Natural killer cell (primary cell): ENCODE measurements around the gene PRRC2B. TPM values are rescaled to one million over a fixed set of nuclear protein-coding genes. Genes with fewer than 3 reads are reported as not detected.
A peak's percentile ranks its signal among the peaks of the same experiment; 100 is the strongest.

Experiments
- ATAC-seq, 3 donors: fragments of 150-1000 bp in 2 of 3; fragments of 200-7000 bp in 1 of 3; cut with Tn5 transposase; 1 replicate in 1 of 3; 2 replicates in 2 of 3; pipeline ENCODE4 v1.10.0; 2021; ENCODE audit warnings: mild to moderate bottlenecking in 2 of 3, moderate library complexity in 2 of 3
- DNase-seq, 2 donors: peaks; one replicate each; pipeline versions ENCODE4 v3.0.0 to v3.0.0-alpha.2; 2013 to 2021; ENCODE audit warnings: mixed read lengths in 1 of 2
- H3K27ac ChIP-seq: one replicate; pipeline ENCODE4 v1.5.1; 2013; ENCODE audit warnings: mild to moderate bottlenecking, low read length
- H3K27me3 ChIP-seq: one replicate; pipeline ENCODE4 v1.6.1; 2013; ENCODE audit warnings: low read length; ENCODE audit not compliant: control insufficient read depth, insufficient read depth
- H3K36me3 ChIP-seq: one replicate; pipeline ENCODE4 v1.6.1; 2013; ENCODE audit warnings: low read length; ENCODE audit not compliant: control insufficient read depth, insufficient read depth
- H3K4me1 ChIP-seq: one replicate; pipeline ENCODE4 v1.6.1; 2013; ENCODE audit warnings: low read length; ENCODE audit not compliant: control insufficient read depth, insufficient read depth
- H3K4me3 ChIP-seq: one replicate; pipeline ENCODE4 v1.5.1; 2013; ENCODE audit warnings: low read length
- H3K9me3 ChIP-seq: one replicate; pipeline ENCODE4 v1.6.1; 2013; ENCODE audit warnings: low read length; ENCODE audit not compliant: control insufficient read depth, insufficient read depth
- H3K27ac Mint-ChIP-seq, 2 donors: one replicate each; pipeline ENCODE4 v1.8.0; 2022; ENCODE audit warnings: mild to moderate bottlenecking in 2 of 2, mixed read lengths in 2 of 2, moderate library complexity in 1 of 2
- H3K27me3 Mint-ChIP-seq, 2 donors: one replicate each; pipeline ENCODE4 v1.8.0; 2022; ENCODE audit warnings: low read depth in 2 of 2, mixed read lengths in 2 of 2
- H3K36me3 Mint-ChIP-seq: one replicate; pipeline ENCODE4 v1.8.0; 2022; ENCODE audit warnings: mixed read lengths
- H3K4me1 Mint-ChIP-seq, 2 donors: one replicate each; pipeline ENCODE4 v1.8.0; 2022; ENCODE audit warnings: mixed read lengths in 2 of 2
- H3K4me3 Mint-ChIP-seq: one replicate; pipeline ENCODE4 v1.8.0; 2022; ENCODE audit warnings: mild to moderate bottlenecking, moderate library complexity, mixed read lengths
- H3K9me3 Mint-ChIP-seq, 2 donors: one replicate each; pipeline ENCODE4 v1.8.0; 2022; ENCODE audit warnings: mixed read lengths in 2 of 2
- WGBS: methylation state at CpG from one replicate; pipeline ENCODE4 v1.1.7; 2013; ENCODE audit warnings: missing lambda C conversion rate; ENCODE audit not compliant: insufficient coverage; 5-methylcytosine and 5-hydroxymethylcytosine counted together
- intact Hi-C: fragments of 100-400 bp; cut with micrococcal nuclease; formaldehyde crosslinking; loops from one replicate; pipeline ENCODE4 v1.14.2; 2022
- total RNA-seq, 4 donors: library from RNA; stranded (reverse); fragments of 120-200 nt in 1 of 4; gene quantifications; one replicate each; pipeline versions ENCODE4 v1.2.3 to v1.2.4, GENCODE V29; 2013 to 2022
- TF ChIP-seq, protein P1 (sequence below): fragments of 200-600 bp; IDR thresholded peaks from one replicate; pipeline ENCODE4 v1.8.0; 2022; ENCODE audit warnings: antibody characterized with exemption

The PRRC2B gene
- total RNA-seq, 3 donors from 2014 or later (not counting 1 experiment from before 2014, with no cell fraction given) = 249 to 275 (median 274) TPM

DNA sequence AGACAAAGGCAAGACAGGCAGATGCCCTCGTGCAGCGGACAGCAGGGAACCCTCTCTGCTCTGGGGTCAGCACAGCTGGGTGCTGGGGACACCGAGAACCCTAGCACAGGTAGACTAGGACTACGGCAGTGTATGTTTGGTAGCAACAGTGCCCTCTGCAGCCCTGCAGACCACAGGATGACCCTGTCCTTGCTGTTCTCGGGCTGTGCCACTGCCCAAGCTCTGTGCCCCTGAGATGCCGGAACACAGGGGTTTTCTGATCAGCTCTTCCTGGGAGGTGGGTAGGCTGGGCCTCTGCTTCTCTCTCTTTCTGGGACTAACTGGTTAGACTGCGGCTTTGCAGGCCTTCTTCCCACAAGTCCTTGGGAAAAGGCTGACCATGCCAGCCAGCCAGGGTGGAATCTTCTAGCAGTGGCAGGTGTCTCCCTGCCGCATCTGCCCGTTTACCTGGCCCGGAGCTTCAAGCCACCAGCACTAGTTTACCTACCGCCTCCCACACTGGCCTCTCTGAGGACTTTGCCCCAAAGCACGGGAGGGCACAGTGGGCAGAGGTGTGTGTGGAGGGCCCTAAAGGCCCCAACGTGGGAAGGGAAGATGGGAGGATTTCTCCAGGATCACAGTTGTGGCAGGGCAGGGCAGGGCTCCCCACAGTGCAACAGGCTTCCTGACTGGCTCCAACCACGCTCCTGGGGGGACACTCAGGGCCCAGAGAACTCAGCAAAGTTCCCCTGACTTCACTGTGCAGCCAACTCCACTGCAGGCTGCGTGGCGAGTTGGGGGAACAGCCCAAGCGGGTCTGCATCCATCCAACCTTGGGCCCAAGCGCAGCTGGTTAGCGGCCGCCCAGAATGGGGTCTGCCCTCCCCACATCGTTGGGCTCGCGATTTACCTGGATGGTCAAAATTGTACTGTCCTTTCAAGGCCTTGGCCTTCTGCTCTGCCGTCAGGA is 136.0 kb downstream of the PRRC2B start:
- Mint-ChIP-seq H3K27me3 (no peaks in the 10 kb centered on the region), H3K4me3 (peak overlapping the region; percentile 76), H3K9me3 (no peaks in the 10 kb centered on the region), H3K4me1 (peaks cover 0 to 15% of the 10 kb centered on the region in 2 donors), H3K36me3 (peaks cover 6% of the 10 kb centered on the region), H3K27ac (peak overlapping the region in 1 of 2 donors; percentile 51)
- H3K27me3 ChIP-seq = no peaks in the 10 kb centered on the region
- WGBS = 79% methylated on average over 24 of the region's 24 CpGs
- no peaks in the 10 kb centered on the region for H3K9me3 ChIP-seq
- peaks cover 34% of the 10 kb centered on the region for H3K36me3 ChIP-seq
- no peak overlapping the region for H3K27ac ChIP-seq
- ATAC-seq (no peak), DNase-seq (no peak)
- peak overlapping the region; percentile 42 for H3K4me3 ChIP-seq
- peaks cover 27% of the 10 kb centered on the region for H3K4me1 ChIP-seq
- intact Hi-C loops = no loop called here
- TF ChIP-seq, protein P1, sequence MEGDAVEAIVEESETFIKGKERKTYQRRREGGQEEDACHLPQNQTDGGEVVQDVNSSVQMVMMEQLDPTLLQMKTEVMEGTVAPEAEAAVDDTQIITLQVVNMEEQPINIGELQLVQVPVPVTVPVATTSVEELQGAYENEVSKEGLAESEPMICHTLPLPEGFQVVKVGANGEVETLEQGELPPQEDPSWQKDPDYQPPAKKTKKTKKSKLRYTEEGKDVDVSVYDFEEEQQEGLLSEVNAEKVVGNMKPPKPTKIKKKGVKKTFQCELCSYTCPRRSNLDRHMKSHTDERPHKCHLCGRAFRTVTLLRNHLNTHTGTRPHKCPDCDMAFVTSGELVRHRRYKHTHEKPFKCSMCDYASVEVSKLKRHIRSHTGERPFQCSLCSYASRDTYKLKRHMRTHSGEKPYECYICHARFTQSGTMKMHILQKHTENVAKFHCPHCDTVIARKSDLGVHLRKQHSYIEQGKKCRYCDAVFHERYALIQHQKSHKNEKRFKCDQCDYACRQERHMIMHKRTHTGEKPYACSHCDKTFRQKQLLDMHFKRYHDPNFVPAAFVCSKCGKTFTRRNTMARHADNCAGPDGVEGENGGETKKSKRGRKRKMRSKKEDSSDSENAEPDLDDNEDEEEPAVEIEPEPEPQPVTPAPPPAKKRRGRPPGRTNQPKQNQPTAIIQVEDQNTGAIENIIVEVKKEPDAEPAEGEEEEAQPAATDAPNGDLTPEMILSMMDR = no peak

GRCh38 chr9:131530546-131530919 is 136.6 kb downstream of the PRRC2B start:
- H3K27ac ChIP-seq = no peak overlapping the region
- TF ChIP-seq, protein P1 = no peak

GRCh38 chr9:131530920-131531832 is 137.3 kb downstream of the PRRC2B start, which contains the start of gene UCK1:
Gene UCK1 (minus strand): TSS chr9:131531263. CDS start chr9:131531174, 89 bp downstream.
- 13% methylated on average over 103 of the region's 103 CpGs for WGBS
- H3K9me3 Mint-ChIP-seq = no peaks in the 10 kb centered on the region
- peaks cover 6% of the 10 kb centered on the region for H3K36me3 Mint-ChIP-seq
- no peaks in the 10 kb centered on the region for H3K27me3 Mint-ChIP-seq
- peak within 1 kb of the TSS; percentile 76 for H3K4me3 Mint-ChIP-seq
- peak within 1 kb of the TSS in 1 of 2 donors; percentile 51 for H3K27ac Mint-ChIP-seq
- peak; percentile 95 to 98 (median 98) for ATAC-seq
- DNase-seq = peak; percentile 68 to 90
- Histone ChIP-seq H3K27me3 (no peaks in the 10 kb centered on the region), H3K4me3 (peak within 1 kb of the TSS; percentile 42), H3K36me3 (peaks cover 21% of the 10 kb centered on the region), H3K9me3 (no peaks in the 10 kb centered on the region), H3K4me1 (peaks cover 35% of the 10 kb centered on the region), H3K27ac (no peak within 1 kb of the TSS)
- intact Hi-C loops = no loop called here
- H3K4me1 Mint-ChIP-seq = peaks cover 0 to 15% of the 10 kb centered on the region in 2 donors
- TF ChIP-seq, protein P1 = no peak

More at GRCh38 chr9:131530546-131530919, 136.6 kb downstream of the PRRC2B start:
- Histone ChIP-seq H3K4me1 (peaks cover 33% of the 10 kb centered on the region), H3K36me3 (peaks cover 28% of the 10 kb centered on the region), H3K9me3 (no peaks in the 10 kb centered on the region), H3K27me3 (no peaks in the 10 kb centered on the region), H3K4me3 (peak overlapping the region; percentile 42)
- WGBS = 5% methylated on average over 29 of the region's 29 CpGs
- Mint-ChIP-seq H3K4me3 (peak overlapping the region; percentile 76), H3K4me1 (peaks cover 0 to 15% of the 10 kb centered on the region in 2 donors), H3K36me3 (peaks cover 6% of the 10 kb centered on the region), H3K27me3 (no peaks in the 10 kb centered on the region), H3K27ac (peak overlapping the region in 1 of 2 donors; percentile 51), H3K9me3 (no peaks in the 10 kb centered on the region)
- peak; percentile 14 to 15 (median 15) for ATAC-seq
- intact Hi-C loops = no loop called here
- peak in 1 of 2 donors; percentile 36 for DNase-seq
